Endothelial cell of umbilical vein (primary cell): ENCODE measurements around the gene POLR2L. TPM values are rescaled to one million over a fixed set of nuclear protein-coding genes. Genes with fewer than 3 reads are reported as not detected.

Experiments used
- BruUV-seq: library from RNA; stranded (reverse); fragments of 400-500 nt; replicated peaks from 2 replicates; lab custom pipeline; 2021; lab: Mats Ljungman, UMichigan
- CTCF ChIA-PET: fragments of 300-600, 350-600 bp; sonication (Branson Sonifier 250); formaldehyde crosslinking; loops from one replicate; lab custom pipeline; 2021; ENCODE audit warnings: antibody characterized with exemption, inconsistent platforms; lab: Charles Lee
- POLR2A ChIA-PET: fragments of 300-600, 350-600 bp; sonication (Branson Sonifier 250); formaldehyde crosslinking; loops from one replicate; lab custom pipeline; 2021; ENCODE audit warnings: antibody characterized with exemption, inconsistent platforms; lab: Charles Lee
- DNase-seq: peaks from one replicate; pipeline ENCODE4 v3.0.0-alpha.2; 2011; ENCODE audit warnings: low read depth, low spot score
- FAIRE-seq: peaks from 2 replicates; lab custom pipeline; 2011; peaks lifted over from hg19 to GRCh38; lab: Jason Lieb, UNC
- H2AFZ ChIP-seq: 2 replicates; pipeline ENCODE4 v1.6.0; 2012; ENCODE audit warnings: low read depth, low read length, control low read depth, inconsistent platforms
- H3K27ac ChIP-seq: 2 replicates; pipeline ENCODE4 v1.5.1; 2011; ENCODE audit warnings: low read depth, mild to moderate bottlenecking, control low read depth, low read length, moderate library complexity; ENCODE audit not compliant: insufficient read depth
- H3K27me3 ChIP-seq, 2 experiments: 2 replicates each; pipeline versions ENCODE4 v1.6.0 to v1.6.1; 2011; ENCODE audit warnings: low read length in 2 of 2, mixed read lengths in 1 of 2; ENCODE audit not compliant: control insufficient read depth in 2 of 2, insufficient read depth in 2 of 2
- H3K36me3 ChIP-seq, 2 experiments: 2 replicates in 1 of 2; 3 replicates in 1 of 2; pipeline ENCODE4 v1.5.1; 2011; ENCODE audit warnings: low read length in 2 of 2, mild to moderate bottlenecking in 1 of 2, moderate library complexity in 1 of 2; ENCODE audit not compliant: control insufficient read depth in 2 of 2, insufficient read depth in 2 of 2; ENCODE audit errors: extremely low read depth in 1 of 2
- H3K4me1 ChIP-seq: 3 replicates; pipeline ENCODE4 v1.5.1; 2011; ENCODE audit warnings: mild to moderate bottlenecking, low read length; ENCODE audit not compliant: control insufficient read depth, insufficient read depth; ENCODE audit errors: extremely low read depth
- H3K4me2 ChIP-seq: 2 replicates; pipeline ENCODE4 v1.6.1; 2011; ENCODE audit warnings: low read length, control low read depth, mixed read lengths; ENCODE audit not compliant: insufficient read depth
- H3K4me3 ChIP-seq, 3 experiments: fragments of 200-600 bp in 1 of 3; sonication (generic), shearing (Covaris generic) in 1 of 3; replicated peaks in 1 of 3; 2 replicates each; pipeline ENCODE4 v1.5.1; 2011 to 2016; ENCODE audit warnings: control low read depth in 3 of 3, low read length in 3 of 3, mild to moderate bottlenecking in 2 of 3, inconsistent platforms in 1 of 3, low read depth in 1 of 3, moderate library complexity in 1 of 3; ENCODE audit not compliant: insufficient read depth in 1 of 3
- H3K79me2 ChIP-seq: 2 replicates; pipeline ENCODE4 v1.6.0; 2012; ENCODE audit warnings: low read length, inconsistent platforms; ENCODE audit not compliant: control insufficient read depth, insufficient read depth
- H3K9ac ChIP-seq: replicated peaks from 2 replicates; pipeline ENCODE3; 2011; ENCODE audit warnings: low read length, control low read depth; ENCODE audit not compliant: insufficient read depth; ENCODE audit errors: extremely low read depth
- H3K9me1 ChIP-seq: replicated peaks from 3 replicates; pipeline ENCODE4 v1.6.0; 2011; ENCODE audit warnings: mild to moderate bottlenecking, low read length; ENCODE audit not compliant: control insufficient read depth, insufficient read depth; ENCODE audit errors: extremely low read depth
- H3K9me3 ChIP-seq: replicated peaks from 2 replicates; pipeline ENCODE4 v1.5.1; 2012; ENCODE audit warnings: low read length, inconsistent platforms; ENCODE audit not compliant: control insufficient read depth, insufficient read depth
- H4K20me1 ChIP-seq: replicated peaks from 2 replicates; pipeline ENCODE3; 2011; ENCODE audit warnings: mild to moderate bottlenecking, low read length; ENCODE audit not compliant: control insufficient read depth, insufficient read depth; ENCODE audit errors: extremely low read depth
- EZH2 ChIP-seq: IDR thresholded peaks from 2 replicates; pipeline ENCODE4 v1.6.1; 2012; ENCODE audit warnings: borderline replicate concordance, low read depth, mild to moderate bottlenecking, moderate library complexity, low read length, inconsistent platforms; ENCODE audit not compliant: severe bottlenecking
- FOS ChIP-seq: IDR thresholded peaks from 2 replicates; pipeline ENCODE4 v1.6.1; 2011; ENCODE audit warnings: mild to moderate bottlenecking, low read length, moderate library complexity, borderline replicate concordance; ENCODE audit not compliant: insufficient read depth
- GATA2 ChIP-seq: IDR thresholded peaks from 2 replicates; pipeline ENCODE4 v1.7.0; 2011; ENCODE audit warnings: low read depth, mild to moderate bottlenecking, moderate library complexity, mixed read lengths, low read length; ENCODE audit not compliant: insufficient read length, insufficient read depth
- JUN ChIP-seq: IDR thresholded peaks from 2 replicates; pipeline ENCODE4 v1.6.1; 2011; ENCODE audit warnings: borderline replicate concordance, low read depth; ENCODE audit not compliant: insufficient read length, insufficient read depth
- MAX ChIP-seq: IDR thresholded peaks from 2 replicates; pipeline ENCODE4 v1.6.1; 2011; ENCODE audit not compliant: insufficient read depth, insufficient read length
- MYC ChIP-seq: IDR thresholded peaks from one replicate; pipeline ENCODE4 v1.6.1; 2011; ENCODE audit warnings: mild to moderate bottlenecking, low read depth, low read length
- POLR2A ChIP-seq: IDR thresholded peaks from 2 replicates; pipeline ENCODE4 v1.6.1; 2012; ENCODE audit warnings: low read depth, mild to moderate bottlenecking, control low read depth, low read length
- POLR2AphosphoS5 ChIP-seq: IDR thresholded peaks from 2 replicates; pipeline ENCODE4 v1.6.1; 2012; ENCODE audit warnings: low read depth, mild to moderate bottlenecking, control low read depth, low read length, moderate library complexity; ENCODE audit not compliant: insufficient read depth
- dilution Hi-C: fragments of 300-500 bp; cut with MboI; formaldehyde crosslinking; loops from one replicate; pipeline ENCODE4 v1.15.0; 2019; ENCODE audit warnings: low sequenced_read_pairs; ENCODE audit not compliant: extremely low pct_ligation_motif_present
- intact Hi-C: fragments of 100-400 bp; cut with micrococcal nuclease; formaldehyde crosslinking; loops from one replicate; pipeline ENCODE4 v1.10.0; 2022
- polyA plus RNA-seq, 4 experiments: library from polyadenylated mRNA; depleted of rRNA in 3 of 4; stranded (reverse) in 3 of 4; unstranded in 1 of 4; fragments of >200 nt; gene quantifications; 2 replicates each; pipeline versions ENCODE4 v1.2.1 to v1.2.3, GENCODE V29; 2011 to 2012; ENCODE audit warnings: missing spikeins in 1 of 4
- total RNA-seq: library from RNA; stranded (reverse); gene quantifications from 2 replicates; pipeline ENCODE4 v1.2.3, GENCODE V29; 2021
- TF ChIP-seq, protein P1 (sequence below), 2 donors: IDR thresholded peaks; 1 replicate in 1 of 2; 2 replicates in 1 of 2; pipeline ENCODE4 v1.5.1; 2011; ENCODE audit warnings: low read length in 2 of 2, mild to moderate bottlenecking in 2 of 2, moderate library complexity in 2 of 2, control low read depth in 1 of 2, inconsistent platforms in 1 of 2, low read depth in 1 of 2; ENCODE audit not compliant: insufficient read depth in 1 of 2; ENCODE audit errors: extremely low read depth in 1 of 2

Gene POLR2L
- total and polyA plus RNA-seq, 2 donors (not counting 3 experiments of a cell fraction or from before 2014, with no cell fraction given): 146 to 259 TPM

DNA sequence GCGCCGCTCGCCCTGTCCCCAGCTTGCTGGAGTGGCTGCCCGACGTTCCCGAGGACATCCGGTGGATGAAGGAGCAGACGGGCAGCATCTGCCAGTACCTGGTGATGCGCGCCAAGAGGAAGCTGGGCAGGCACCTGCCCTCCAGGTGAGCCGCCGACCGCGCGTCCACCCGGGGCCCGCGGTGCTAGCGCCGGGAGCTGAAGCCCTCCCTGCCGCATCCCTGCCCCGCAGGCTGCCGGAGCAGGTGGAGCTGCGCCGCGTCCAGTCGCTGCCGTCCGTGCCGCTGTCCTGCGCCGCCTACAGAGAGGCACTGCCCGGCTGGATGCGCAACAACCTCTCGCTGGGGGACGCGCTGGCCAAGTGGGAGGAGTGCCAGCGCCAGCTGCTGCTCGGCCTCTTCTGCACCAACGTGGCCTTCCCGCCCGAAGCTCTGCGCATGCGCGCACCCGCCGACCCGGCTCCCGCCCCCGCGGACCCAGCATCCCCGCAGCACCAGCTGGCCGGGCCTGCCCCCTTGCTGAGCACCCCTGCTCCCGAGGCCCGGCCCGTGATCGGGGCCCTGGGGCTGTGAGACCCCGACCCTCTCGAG, 17.9 kb downstream of the POLR2L start:
- dilution Hi-C loops: no loop called here
- DNase-seq: no peak
- intact Hi-C loops: no loop called here
- peaks cover 19% of the 10 kb centered on the region for H3K79me2 ChIP-seq
- H4K20me1 ChIP-seq: no peaks in the 10 kb centered on the region
- H2AFZ ChIP-seq: no peak overlapping the region
- H3K4me3 ChIP-seq: no peak overlapping the region
- FAIRE-seq: no peak
- ChIA-PET POLR2A (no interaction called here), CTCF (no interaction called here)
- H3K9me1 ChIP-seq: no peaks in the 10 kb centered on the region
- BruUV-seq: TSS peak; percentile 14
- no peak overlapping the region for H3K27ac ChIP-seq
- no peak overlapping the region for H3K9ac ChIP-seq
- peaks cover 4 to 17% of the 10 kb centered on the region in 2 experiments for H3K36me3 ChIP-seq
- H3K4me1 ChIP-seq: peaks cover 37% of the 10 kb centered on the region
- H3K9me3 ChIP-seq: no peaks in the 10 kb centered on the region
- no peak overlapping the region for H3K4me2 ChIP-seq
- H3K27me3 ChIP-seq: no peaks in the 10 kb centered on the region
- TF ChIP-seq MYC: no peak
- TF ChIP-seq JUN: no peak
- TF ChIP-seq MAX: no peak
- TF ChIP-seq, protein P1, sequence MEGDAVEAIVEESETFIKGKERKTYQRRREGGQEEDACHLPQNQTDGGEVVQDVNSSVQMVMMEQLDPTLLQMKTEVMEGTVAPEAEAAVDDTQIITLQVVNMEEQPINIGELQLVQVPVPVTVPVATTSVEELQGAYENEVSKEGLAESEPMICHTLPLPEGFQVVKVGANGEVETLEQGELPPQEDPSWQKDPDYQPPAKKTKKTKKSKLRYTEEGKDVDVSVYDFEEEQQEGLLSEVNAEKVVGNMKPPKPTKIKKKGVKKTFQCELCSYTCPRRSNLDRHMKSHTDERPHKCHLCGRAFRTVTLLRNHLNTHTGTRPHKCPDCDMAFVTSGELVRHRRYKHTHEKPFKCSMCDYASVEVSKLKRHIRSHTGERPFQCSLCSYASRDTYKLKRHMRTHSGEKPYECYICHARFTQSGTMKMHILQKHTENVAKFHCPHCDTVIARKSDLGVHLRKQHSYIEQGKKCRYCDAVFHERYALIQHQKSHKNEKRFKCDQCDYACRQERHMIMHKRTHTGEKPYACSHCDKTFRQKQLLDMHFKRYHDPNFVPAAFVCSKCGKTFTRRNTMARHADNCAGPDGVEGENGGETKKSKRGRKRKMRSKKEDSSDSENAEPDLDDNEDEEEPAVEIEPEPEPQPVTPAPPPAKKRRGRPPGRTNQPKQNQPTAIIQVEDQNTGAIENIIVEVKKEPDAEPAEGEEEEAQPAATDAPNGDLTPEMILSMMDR (IDR thresholded peaks at IDR 0.05; ENCODE audit: extremely low read depth in 1 of 2, insufficient read depth in 1 of 2, low read depth in 1 of 2, low read length in 2 of 2): no peak
- TF ChIP-seq FOS: no peak
- no peak for TF ChIP-seq POLR2A
- no peak for TF ChIP-seq POLR2AphosphoS5
- TF ChIP-seq GATA2: no peak
- no peak for TF ChIP-seq EZH2
